ENCODE measurements around the gene CTDP1.

- TF ChIP-seq EP300 (IDR thresholded peaks at IDR 0.05) (no peak), CTCF (IDR thresholded peaks at IDR 0.05) (no peak), POLR2A (IDR thresholded peaks at IDR 0.05) (no peak)
These were observed 119.4 kb downstream of the CTDP1 start for GRCh38 chr18:79798999-79799370.

All from suprapubic skin (tissue), 3 donors.